Measurements from ENCODE around the gene EMILIN2.

Gene EMILIN2

DNA sequence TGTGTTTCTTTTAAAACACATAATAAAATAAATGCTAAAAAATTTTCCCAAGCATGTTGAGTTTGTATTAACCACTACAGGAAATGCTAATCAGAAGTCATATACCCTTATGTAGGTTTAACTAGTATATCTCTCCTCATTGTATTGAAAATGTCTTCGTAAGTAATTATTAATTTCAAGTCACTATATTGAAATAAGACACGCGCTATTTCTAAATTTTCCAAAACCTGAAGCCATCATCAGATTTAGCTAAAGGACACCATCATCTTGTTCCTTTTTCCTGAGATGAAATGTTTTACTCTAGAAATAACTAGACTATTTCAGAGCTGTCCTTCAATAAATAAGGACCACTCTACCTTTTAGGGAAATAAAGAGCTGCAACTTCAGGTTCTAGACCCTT, 87.2 kb downstream of the EMILIN2 start:
- no peak for TF ChIP-seq CTCF (IDR thresholded peaks at IDR 0.05; ENCODE audit: low read depth, low read length)
- no peak overlapping the region for H3K4me3 ChIP-seq (ENCODE audit: low read depth, low read length)

- TF ChIP-seq CTCF (IDR thresholded peaks at IDR 0.05; ENCODE audit: low read depth, low read length), result no peak
- H3K4me3 ChIP-seq (ENCODE audit: low read depth, low read length), result no peak overlapping the region
Observed at GRCh38 chr18:2935438-2936192, 88.8 kb downstream of the EMILIN2 start.

- H3K4me3 ChIP-seq (ENCODE audit: low read depth, low read length), result no peak overlapping the region
- TF ChIP-seq CTCF (IDR thresholded peaks at IDR 0.05; ENCODE audit: low read depth, low read length), result no peak
Observed at GRCh38 chr18:2939317-2939716, 92.5 kb downstream of the EMILIN2 start.

- no peak overlapping the region for H3K4me3 ChIP-seq (ENCODE audit: low read depth, low read length)
Observed at GRCh38 chr18:2948038-2948437, 101.2 kb downstream of the EMILIN2 start.

GRCh38 chr18:2952605-2953004, 105.8 kb downstream of the EMILIN2 start:
- no peak for TF ChIP-seq CTCF (IDR thresholded peaks at IDR 0.05; ENCODE audit: low read depth, low read length)
- H3K4me3 ChIP-seq (ENCODE audit: low read depth, low read length), result no peak overlapping the region

More at GRCh38 chr18:2948038-2948437, 101.2 kb downstream of the EMILIN2 start:
- peak; percentile 25; the same call in 1 of the 2 replicates for TF ChIP-seq CTCF (IDR thresholded peaks at IDR 0.05; ENCODE audit: low read depth, low read length)

- no peak overlapping the region for H3K4me3 ChIP-seq (ENCODE audit: low read depth, low read length)
- no peak for TF ChIP-seq CTCF (IDR thresholded peaks at IDR 0.05; ENCODE audit: low read depth, low read length)
Observed at GRCh38 chr18:2953935-2954653, 107.3 kb downstream of the EMILIN2 start.

Measured in WI38 (cell line).